HG02973 (cell line): ENCODE results near the gene SYT11.
"Not testable (repeated sequence)": the region's sequence is repeated elsewhere in the genome, so short reads cannot be mapped to it uniquely, and the experiment has no call there.

ENCODE experiments used
- ATAC-seq: cut with Tn5 transposase; IDR thresholded peaks from one replicate; pipeline ENCODE4 v1.9.1; 2021; ENCODE audit warnings: moderate library complexity; ENCODE audit not compliant: unreplicated experiment

The SYT11 gene

DNA sequence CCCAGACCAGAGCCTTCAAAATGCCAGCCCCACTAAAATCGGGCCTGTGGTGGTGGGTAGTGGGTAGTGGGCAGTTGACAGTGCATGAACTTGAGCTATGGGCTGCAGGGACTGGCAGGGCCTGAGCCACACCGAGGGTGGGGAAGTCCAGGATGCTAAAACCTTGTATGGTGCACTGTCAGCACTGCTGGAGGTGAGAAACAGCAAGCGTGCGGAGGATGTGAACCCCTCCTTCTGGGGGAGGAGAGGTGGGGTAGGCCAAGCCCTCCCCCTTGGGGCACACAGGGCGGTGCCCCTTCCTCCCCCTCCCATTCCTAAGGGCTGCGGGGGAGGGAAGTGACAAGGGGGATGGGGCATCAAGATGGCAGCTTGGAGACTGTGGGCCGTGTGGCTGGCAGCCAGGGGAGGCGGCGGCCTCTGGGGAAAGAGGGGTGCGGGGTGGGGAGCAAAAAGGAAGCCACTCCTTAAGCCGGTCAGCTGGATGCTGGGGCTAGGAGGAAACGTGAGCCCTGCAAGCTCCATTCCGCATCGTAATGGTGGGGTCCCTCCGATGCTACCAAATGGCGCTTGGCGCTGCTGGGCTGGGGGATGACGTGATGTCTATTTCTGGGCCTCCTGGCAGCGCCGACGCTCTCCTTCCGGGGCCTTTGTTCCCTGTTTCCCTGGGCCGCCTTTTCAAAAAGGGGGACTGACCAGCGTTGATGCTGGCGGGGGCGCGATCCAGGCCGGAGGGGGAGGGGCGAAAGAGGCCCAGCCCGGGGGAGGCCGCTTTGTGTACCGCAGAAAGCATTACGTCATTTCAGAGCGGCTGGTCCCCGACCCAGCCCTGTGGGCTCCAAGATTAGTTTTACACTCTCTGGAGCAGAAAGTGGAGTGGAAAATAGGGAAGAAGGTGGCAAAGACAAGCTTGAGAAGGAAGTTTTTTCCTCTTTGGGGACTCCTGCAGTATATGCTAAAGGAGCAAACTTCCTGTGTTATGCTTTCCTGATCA lies 809 bp downstream of the SYT11 start:
- ATAC-seq = no peak

DNA sequence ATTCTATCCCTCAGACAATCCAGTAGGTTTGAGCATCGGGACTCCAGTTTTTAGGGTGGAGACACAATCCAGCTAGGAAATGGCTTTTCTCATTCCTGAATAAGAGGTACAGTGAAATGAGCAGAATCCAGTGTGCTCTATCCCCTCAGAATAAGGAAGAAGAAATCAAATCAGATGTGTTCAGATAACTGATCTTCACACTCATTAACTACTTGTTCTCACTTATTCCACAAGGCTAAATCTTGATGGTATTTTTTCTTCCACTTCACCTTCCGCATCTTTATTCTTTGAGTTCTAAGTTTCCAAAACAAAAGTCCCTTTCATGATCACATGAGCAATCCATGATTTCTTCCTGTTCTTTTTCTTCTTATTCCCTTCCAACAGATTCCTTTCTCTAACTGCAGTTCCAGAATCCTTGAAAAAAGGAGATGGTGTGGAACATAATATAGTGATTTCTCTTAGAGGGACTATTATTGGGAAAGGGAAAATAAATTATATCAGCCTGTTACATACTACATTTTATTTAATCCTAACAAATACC lies 1.7 kb downstream of the SYT11 start:
- ATAC-seq = no peak

DNA sequence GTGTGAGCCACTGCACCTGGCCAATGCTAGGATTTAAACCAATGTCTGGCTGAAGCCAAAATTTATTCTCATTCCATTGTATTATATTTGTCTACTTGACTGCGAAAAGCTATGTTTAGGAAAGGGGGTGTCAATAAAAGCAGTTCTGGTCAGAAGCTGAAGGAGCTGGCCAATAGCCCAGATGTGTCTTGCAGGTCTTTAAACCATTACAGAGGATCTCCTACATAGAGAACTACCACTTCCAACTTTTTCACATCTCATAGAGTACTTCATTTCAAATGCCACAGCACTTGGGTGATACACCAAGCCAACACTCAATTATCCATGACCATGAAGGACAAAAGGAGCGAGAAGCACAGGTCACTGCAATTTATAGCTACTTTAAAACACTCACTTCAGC lies 2.5 kb downstream of the SYT11 start:
- no peak for ATAC-seq

DNA sequence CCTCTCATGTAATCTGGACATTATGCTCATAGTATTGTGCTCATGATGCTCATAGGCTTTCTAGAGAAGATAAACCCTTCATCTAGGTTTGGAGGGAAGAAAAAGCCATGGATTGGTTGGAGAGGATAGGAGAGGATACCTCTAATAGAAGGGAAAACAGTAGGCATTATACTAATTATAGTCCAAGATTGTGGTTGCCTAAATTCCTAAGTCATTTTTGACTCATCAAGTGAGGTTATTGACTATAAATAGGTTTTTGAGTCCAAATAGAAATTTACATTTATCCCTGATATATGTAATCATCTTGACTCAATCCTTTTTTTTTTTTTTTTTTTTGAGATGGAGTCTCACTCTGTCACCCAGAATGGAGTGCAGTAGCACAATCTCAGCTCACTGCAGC lies 5.0 kb downstream of the SYT11 start:
- no peak for ATAC-seq

DNA sequence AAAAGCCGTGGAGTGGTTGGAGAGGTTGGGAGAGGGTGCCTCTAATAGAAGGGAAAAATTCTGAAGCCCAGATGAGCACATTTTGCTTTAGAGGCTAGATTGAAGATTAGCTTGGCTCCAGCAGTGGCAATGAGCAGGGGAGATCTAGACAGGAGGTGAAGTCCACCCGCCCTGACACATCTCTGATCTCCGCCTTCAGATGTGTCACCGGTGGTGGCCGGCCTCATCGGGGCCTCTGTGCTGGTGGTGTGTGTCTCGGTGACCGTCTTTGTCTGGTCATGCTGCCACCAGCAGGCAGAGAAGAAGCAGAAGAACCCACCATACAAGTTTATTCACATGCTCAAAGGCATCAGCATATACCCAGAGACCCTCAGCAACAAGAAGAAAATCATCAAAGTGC lies 8.4 kb downstream of the SYT11 start:
- ATAC-seq = no peak

DNA sequence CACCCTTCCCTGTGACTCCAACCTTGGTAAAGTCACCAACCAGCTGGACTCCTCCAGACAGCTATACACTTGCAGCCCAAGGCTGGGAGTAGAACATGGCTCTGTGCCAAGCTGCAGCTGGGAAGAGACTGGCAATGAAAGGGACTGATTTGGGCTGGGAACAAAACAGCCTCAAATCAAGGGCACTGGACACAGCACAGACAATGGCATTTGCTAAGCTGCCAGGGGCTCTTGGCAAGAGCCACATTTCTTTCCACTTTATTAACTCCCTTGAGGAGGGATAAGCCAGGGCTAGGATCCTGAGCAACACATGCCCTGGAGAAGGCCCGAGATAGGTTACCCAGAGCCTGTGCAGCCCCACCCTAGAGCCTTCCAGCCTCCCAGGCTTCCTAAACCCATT lies 12.0 kb downstream of the SYT11 start:
- ATAC-seq = no peak

DNA sequence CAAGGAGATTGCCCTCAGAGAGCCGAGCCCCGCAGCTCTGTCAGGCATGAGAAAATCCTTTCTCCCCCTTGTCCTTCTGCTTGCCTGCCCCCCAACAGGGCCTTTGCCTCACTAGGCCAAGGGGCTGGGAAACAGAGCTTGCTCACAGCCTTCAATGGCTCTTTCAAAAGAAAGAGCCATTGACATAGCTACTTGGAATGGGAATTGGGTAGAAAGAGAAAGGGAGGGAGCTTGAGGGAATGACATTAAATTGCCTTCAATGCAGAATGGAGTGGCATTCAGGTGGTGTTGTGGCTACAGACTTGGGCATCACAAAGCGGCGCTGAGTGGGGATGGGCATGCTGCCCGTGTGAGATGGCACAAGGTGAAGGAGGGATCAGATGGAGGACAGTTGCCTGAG lies 13.2 kb downstream of the SYT11 start:
- no peak for ATAC-seq

DNA sequence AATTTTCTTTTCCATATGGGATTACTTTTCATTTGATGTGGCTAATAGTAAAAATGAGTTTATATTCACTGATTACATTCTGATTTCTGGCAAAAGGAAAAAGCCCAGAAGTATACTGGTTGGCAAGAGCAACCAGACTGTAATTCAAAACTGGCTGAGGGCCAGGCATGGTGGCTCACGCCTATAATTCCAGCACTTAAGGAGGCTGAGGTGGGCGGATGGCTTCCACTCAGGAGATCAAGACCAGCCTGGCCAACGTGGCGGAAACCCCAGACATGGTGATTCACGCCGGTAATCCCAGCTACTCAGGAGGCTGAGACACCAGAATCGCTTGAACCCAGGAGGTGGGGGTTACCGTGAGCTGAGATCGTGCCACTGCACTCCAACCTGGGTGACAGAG lies 14.5 kb downstream of the SYT11 start:
- no peak for ATAC-seq

DNA sequence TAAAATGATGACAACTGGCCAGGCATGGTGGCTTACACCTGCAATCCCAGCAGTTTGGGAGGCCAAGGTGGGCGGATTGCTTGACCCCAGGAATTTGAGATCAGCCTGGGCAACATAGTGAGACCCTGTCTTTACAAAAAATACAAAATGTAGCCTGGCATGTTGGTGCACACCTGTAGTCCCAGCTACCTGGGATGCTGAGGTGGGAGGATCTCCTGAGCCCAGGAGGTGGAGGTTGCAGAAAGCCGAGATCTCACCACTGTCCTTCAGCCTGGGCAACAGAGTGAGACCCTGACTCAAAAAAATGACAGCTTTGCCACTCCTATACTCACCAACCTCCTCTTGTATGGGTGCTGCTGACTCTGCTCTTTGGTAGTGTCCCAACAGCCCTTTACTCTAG lies 18.6 kb downstream of the SYT11 start:
- ATAC-seq = no peak

DNA sequence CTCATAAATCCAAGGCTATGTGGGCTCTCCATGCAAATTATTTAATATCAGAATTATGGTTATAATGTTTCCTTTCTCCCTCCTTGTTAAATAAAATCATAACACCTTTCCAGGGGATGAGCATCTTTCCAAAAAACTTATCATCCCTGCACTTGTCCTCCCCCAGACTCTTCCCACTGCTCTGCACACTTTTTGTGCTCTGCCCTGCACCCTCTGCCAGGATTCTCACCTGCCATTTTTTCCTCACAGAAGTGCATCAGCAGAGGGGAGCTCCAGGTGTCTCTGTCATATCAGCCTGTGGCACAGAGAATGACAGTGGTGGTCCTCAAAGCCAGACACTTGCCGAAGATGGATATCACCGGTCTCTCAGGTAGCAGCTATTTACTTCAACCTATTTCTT lies 20.9 kb downstream of the SYT11 start:
- no peak for ATAC-seq

DNA sequence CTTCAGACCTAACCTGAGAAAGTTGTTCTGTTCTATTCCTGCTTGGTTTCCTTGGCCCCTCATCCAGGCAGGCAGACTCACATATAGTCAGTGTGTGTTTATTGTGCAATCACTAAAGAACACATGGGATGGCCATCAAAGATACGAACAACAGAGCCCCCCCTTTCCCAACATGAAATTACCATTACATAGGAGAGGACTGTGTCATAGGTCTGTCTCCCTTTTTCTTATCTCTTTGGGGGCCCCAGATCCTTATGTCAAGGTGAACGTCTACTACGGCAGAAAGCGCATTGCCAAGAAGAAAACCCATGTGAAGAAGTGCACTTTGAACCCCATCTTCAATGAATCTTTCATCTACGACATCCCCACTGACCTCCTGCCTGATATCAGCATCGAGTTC lies 21.6 kb downstream of the SYT11 start:
- no peak for ATAC-seq

DNA sequence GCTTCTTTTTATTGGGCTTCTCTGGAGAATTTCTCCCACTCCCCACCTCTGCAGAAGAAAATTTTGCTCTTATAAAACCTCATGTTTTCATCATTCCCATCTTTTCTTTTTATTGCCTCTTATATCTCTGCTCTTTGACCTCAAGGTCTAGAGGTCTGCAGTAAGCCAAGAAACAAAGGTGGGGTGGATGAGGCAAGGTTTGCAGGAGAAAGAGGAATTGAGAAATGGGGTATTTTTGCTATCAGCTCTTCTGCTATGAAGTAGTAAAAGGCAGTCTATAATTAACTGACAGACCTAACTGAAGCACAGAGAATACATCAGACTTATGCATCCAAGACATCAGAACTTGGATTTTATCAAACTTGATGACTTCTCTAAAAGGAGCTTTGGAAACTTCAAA lies 22.9 kb downstream of the SYT11 start:
- no peak for ATAC-seq

DNA sequence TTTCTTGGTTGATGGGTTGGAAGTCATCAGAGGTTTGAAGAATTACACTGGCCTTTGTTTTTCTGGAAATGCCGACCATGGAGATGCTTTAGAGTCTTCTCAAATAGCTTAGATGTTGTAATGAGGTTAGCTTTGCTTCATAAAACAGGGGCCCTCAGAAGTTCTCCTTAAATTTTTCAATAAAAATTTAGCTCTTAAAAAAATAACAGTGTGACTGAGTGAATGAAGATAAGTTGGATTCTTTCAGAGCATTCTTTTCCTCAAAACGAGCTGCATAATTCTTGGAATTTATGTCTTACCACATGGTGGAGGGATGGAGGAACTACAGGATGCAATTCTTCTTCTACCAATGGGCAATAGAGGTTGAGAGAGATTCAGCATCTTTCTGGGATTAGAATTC lies 23.4 kb downstream of the SYT11 start:
- ATAC-seq = no peak

DNA sequence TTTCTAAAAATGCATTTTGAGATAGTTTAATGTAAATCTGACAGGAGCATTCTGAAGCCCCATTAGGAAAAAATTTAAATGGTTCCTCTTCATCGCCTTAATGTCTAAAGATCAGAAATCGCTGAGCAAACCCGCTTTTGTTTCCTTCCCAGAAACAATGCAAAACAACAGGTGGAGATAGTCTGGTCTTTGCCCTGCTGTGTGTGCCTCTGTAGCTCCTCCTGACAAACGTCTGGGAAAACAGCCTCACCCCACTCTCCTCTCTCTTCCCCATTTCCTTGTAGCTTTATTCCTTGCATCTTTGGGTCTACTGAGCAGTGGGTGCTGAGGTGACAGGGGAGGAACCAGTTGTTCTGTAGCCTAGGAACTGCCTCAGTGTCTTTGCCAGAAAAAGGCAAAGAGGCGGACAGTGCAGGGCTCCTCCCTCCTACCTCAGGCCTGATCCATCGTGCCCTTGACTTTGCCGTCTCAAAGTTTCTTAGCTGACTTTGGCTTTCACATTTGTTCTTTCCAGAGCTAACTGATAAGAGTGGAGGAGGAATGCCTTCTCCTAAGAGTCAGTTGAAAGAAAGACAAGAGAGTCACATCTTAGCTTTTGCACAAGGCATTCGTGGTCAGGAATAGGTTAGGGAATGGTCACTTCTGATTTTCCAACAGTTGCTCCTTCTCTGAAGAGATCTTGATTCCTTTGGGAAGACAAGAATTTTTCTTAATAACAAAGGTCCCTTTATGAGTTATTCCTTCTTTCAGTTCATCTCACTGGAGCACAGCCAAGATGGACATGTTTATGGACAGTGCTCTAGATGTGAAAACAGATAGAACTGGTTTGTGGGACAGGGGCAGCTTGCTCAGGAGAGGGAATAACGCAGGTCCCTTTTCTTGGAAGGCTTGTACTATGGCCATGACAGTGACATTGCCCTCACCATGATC lies 24.9 kb downstream of the SYT11 start:
- ATAC-seq = no peak

DNA sequence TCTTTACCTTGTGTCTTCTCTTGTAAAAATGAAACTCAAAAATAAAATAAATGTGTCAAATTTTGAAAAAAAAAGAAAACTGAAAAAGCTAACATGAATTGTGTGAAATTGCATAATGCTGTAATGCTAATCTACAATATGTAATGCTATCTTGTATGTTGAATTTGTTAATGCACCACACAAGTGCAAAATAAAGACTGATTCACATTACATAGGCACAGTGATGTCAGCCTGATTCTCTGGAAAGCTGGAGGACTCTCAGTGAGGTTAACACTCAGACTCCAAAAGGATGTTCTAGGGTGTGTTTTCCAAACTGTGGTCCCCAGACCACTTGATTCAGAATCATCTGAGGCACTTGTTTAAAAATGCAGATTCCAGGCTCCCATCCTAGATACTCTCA lies 25.6 kb downstream of the SYT11 start:
- ATAC-seq = no peak

DNA sequence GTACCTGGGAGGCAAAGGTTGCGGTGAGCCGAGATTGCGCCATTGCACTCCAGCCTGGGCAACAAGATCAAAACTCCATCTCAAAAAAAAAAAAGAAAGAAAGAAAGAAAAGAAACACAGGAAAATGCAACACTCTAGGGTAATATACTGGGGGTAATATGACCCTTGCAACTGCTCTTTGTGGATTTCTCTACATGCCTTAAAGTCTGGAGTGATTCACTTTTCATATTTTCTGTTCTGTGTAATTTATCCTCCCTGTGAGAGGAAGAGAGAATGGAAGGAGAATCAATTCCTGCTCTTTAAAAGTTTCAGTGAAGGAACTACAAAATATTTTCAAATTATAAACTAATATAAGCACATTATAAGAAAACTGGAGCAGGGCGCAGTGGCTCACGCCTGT lies 29.1 kb downstream of the SYT11 start:
- no peak for ATAC-seq

DNA sequence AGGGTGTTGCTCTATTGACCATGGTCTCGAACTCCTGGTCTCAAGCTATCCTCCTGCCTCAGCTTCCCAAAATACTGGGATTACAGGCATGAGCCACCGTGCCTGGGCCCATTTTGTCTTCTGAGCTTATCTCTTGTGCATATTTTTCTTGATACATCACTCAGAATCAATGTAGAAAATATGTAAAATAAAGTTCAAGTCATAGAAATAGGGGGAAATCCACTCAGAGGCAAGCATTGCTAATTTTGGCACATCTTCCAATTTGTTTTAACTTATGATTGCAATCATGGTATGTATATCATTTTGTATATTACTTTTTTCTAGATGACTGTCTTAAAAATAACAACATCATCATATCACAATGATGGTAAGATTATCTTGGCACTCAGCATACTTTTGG lies 30.2 kb downstream of the SYT11 start:
- ATAC-seq = no peak

DNA sequence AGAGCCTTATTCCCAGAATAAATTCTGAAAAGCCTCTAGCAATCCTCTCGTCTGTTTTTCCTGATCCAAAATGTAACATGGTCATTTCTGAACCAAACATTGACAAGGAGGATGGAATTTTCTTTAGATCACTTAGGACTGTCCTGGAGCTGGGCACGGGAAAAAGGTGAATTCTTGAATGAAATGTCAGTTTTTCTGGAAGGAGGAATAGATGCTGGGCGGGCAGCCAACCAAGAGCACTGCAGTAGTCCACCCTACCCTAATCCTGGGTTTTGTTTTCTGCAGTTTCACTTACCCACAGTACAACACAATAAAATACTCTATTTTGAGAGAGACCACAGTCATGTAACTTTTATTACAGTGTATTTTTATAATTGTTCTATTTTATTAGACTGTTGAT lies 30.9 kb downstream of the SYT11 start:
- no peak for ATAC-seq

DNA sequence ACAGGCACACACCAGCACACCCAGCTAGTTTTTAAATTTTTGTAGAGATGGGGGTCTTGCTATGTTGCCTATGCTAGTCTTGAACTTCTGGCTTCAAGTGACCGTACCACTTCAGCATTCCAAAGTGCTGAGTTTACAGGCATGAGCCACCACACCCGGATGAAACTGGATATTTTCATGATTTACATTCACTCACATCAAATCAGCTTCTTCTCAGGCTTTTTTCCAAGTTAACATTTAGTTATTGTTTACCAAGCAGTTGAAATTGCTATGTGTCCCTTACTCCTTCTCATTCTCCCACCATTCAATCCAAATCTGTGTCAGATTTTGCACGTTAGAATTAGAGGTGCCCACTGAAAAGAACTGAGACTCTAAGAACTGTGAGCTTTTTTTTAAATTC lies 33.4 kb downstream of the SYT11 start:
- no peak for ATAC-seq

DNA sequence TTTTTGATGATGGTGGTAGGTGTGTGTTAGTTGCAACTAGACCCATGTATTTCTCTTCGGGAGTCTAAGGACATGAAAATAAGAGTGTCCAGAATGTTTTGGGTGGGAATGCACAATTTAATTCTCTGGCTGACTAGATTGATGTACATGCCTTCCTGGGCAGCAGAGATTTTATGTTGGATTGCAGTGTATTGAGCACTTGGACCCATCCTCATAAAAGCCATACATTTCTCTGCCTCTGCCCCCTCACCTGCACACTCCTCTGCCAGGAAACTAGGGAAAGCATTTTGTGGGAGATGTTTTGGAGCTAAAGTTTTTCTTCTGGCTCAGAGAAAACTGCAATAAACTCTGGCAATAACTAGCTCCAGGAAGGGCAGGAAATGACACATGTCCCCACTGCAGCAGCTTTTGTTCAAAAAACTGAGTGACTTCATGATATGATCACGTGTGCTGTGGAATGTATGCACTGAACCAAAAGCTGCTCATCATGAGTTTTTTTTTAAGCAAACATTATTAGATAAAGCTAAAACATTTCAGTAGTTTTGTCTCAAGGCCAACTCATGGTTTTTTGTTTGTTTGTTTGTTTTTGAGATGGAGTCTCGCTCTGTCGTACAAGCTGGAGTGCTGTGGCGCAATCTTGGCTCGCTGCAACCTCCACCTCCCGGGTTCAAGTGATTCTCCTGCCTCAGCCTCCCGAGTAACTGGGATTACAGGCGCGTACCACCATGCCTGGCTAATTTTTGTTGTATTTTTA lies 34.2 kb downstream of the SYT11 start:
- ATAC-seq = no peak

DNA sequence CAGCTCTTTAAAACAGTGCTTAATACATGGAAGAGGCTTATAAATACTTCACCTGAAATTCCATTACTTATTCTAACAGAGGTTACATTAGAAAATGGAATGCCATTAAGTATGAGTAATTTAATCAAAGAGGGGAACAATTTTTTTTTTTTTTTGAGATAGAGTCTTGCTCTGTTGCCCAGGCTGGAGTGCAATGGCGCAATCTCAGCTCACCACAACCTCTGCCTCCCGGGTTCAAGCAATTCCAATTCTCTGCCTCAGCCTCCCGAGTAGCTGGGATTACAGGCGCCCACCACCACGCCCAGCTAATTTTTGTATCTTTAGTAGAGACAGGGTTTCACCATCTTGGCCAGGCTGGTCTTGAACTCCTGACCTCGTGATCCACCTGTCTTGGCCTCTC lies 36.2 kb downstream of the SYT11 start:
- ATAC-seq = not testable (repeated sequence)
